HG02938 (cell line): Measurements from ENCODE around the gene DNAJA4.
A peak's percentile ranks its signal among the peaks of the same experiment; 100 is the strongest.

ENCODE experiments used
- ATAC-seq: cut with Tn5 transposase; IDR thresholded peaks from one replicate; pipeline ENCODE4 v1.9.1; 2021; ENCODE audit warnings: mild to moderate bottlenecking, moderate library complexity; ENCODE audit not compliant: unreplicated experiment

DNAJA4 gene

DNA sequence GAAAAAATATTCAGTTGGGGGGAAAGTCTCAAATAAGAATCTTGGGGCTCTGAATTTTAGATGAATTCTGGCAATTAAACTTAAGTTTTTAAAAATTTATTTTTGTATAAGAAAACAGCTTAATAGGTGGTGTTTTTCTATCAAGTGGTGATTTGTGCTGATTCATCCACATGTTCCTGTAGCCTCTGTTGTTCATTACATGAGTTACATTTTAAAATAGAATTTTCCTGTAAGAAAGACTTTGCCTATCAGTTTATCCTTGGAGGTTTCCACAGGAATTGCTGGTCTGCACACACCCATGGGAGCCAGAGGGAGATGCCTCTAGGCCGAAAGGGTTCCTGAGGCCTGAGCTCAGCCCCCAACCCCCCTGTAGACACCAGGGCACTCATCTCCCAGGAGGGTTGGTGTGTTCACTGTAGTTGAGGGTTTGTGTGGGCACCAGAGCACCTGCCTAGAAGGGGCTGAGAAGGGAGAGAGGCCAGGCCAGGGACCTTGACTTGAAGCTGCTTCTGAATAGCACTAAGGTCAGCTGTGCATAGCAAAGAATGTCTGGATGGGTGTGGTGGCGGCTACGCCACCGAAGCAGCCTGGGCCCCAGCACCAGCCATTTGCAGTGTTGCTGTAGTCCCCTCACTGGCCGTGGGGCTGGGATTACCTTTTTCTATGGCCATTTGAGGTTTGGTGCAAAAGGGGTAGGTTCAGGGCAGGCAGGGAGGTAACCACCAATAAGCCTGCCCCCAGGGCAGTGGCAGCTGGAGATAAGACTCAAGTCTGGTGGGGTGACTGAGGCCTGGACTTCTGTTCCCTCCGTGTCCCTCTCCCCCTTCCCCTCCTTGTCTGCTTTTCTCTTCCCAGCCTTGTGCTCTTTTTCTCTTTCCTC is 11.9 kb downstream of the DNAJA4 start:
- ATAC-seq, result no peak

DNA sequence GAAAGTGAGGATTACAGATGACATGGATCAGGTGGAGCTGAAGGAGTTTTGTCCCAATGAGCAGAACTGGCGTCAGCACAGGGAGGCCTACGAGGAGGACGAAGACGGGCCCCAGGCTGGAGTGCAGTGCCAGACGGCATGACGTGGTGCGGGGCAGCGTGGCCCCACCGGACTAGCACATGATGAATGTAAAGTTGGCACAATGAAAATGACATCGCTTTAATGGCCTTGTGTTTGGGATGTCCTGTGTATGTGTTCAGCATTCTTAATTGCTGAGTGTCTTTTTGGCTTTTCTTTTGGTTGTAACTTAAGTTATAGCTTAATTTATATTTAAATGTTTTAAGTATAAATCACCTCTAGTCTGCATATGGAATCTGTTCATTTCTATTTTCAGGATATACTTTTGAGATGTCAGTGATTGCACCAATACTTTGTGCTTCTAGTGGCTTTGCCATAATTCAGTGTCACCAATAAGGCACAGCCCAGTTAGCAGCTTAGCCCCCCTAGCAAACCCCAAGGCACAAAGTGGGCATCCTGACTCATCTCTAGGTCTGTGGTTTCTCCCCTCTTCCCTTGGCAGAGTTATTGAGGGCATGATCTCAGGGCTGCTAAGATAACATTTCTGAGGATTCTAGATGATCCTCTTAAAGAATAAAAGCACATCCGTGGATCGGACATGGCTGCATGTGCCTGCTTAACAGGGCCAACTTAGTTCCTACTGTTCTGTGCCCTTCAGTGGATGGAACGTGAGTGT is 16.1 kb downstream of the DNAJA4 start:
- ATAC-seq, result no peak

DNA sequence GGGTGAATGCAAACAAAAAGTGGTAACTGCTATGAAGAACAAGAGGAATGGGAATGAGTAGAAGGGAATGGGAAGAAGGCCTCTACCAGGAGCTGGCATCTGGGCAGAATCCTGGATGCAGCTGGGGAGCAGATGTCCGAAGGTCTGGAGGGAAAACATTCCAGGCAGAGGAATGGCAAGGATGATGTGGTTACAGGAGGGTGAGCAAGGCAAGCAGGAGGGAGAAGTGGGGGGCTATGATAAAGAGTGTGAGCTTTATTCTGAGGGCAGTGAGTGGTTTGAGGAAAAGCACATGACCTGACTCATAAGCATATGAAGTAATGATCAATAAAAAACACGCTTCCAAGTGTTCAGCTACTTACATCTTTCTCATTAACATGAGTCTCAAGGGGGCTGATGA is 18.0 kb downstream of the DNAJA4 start:
- no peak for ATAC-seq

DNA sequence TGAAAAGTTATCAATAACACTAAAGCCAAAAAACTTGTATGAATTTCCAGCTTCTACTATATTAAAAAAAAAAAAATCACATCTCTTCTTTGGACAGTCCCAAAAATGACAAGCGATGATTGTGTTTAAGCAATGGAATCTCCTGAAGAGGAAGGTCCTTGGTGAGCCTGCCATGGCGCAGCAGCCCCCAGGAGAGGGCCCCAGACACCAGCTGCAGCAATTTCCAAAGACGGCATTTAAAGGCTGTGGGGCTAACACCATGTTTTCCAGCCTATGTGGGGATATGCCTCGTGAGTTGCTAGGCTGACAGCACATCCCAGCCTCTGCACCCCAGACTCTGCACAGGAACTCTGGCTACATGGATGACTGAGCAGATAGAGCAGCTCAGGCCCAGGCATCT is 20.4 kb downstream of the DNAJA4 start:
- ATAC-seq, result no peak

DNA sequence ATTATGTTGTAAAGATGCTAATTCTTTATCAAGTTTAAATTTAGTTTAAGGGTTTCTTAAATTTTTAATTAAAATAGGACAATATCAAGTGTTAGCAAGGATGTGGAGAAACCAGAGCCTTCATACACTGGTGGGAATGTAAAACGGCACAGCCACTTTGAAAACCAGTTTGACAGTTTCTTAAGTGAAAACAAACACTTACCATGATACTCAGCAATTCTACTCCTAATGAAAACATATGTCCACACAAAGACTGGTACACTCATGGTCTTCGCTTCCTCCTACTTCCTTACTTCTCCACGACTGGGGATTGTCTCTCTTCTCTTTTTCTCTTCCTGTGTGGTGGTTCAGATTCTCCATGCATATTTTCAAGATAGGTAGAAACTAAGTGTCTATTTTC is 25.9 kb downstream of the DNAJA4 start:
- ATAC-seq, result no peak

DNA sequence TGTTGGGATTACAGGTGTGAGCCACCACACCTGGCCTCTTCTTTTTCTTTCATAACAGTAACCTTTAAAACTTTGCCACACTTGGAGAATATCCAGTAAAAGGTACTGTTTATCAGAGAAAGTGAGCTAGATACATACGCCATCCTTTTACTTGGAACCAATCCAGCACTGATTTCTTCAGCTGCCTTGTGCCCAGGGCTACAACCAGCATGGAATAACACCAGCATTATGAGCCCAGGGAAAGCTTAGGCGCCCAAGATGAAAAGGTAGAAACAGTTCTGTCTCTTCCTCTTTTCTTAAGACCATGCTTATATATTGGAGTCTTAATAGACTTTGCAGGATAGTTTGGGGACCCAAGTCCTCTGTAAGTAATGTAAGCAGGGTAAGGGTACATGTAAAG is 26.7 kb downstream of the DNAJA4 start:
- no peak for ATAC-seq

DNA sequence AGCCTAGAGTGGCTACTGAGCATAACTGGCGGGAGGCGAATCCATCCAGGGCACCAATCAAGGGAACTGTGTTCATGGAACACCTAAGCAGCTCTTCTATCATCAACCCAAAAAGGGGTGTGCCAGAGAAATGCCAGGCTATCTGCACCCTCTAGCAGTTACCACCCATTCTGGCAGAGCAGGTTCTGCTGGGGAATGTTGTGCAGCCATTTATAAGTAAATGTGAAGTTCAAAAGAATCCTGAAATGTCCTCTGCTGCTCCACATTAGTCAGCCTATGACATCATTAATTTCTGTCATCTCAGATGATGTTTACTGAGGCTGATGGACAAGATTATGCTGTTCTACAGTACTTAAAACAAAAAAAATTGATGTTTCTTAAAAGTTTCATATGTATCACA is 27.3 kb downstream of the DNAJA4 start:
- no peak for ATAC-seq

DNA sequence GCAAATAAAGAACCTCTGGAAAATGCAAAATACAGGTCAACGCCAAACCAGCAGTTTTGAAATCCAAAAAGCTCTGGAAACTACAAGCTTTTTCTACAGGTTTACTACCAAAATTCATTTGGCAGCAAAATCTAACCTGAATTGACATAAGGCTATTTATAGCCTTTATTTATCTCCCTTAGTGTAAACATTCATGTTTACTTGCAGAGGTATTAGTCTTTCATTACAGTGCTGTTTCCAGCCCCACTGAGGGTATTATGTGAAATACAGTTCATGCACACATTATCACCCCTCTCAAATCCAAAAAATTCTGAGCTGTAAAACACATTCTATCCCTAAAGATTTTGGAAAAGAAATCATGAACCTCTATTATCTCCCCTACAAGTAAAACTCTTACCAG is 27.9 kb downstream of the DNAJA4 start:
- no peak for ATAC-seq

DNA sequence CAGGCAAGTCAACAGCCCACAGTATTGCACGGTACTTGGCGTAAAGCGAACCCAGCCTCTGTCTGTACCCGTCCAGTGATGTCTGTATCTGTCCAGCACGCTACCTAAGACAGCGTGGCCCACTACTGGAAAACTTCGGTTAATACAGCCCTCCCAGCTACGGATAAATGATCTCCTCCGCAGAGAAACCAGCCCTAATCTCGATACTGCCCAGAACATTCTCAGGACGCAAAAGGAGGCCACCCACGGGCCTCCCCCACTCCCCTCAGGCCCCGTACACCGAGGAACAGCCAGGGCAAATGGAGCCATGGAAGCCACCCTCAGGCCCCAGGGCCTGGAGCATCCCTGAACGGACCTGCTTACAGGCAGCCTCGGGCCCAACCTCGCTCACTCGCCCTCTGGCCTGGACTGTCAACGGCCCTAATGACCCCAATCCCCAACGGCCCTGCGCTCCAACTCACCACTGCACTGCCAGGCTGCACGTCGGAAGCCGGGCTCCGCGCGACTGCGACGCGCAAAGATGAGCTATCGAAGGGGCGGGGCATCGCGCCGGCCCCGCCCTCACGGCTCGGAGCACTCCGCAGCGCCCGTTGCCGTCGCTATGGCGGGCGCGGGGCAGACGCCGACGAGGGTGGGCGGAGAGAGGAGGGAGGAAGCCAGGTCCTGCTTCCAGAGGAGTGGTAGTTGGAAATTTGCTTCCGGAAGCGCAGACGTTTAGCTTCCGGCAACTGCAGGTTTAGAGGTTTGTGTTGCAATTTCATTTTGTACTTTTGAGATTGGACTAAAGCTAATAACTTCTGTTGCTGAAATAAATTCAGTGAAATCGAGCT is 35.0 kb downstream of the DNAJA4 start, which contains the start of gene SKIC8:
SKIC8 (minus strand) TSS at position 509 of the 830 bp plus-strand sequence. CDS start 3,923 bp downstream, outside the sequence.
- ATAC-seq, result peak; percentile 72

DNA sequence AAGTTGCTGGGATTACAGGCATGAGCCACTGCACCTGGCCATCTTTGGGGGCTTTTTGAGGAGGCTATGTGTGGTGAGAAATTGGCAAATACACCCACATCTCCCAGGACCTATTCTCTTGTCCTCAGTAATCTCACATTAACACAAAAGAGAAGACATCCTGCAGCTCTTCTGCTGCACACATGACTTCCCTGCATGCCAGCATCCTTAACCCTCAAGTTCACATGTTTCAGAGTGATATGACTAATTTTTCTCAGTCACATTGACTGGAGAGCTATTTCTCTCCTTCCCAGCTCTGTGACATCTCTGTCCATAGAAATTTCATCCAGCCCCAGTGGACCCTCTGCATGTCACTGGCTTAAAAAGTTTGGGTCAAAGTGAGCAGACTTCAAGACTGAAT is 37.0 kb downstream of the DNAJA4 start:
- no peak for ATAC-seq

DNA sequence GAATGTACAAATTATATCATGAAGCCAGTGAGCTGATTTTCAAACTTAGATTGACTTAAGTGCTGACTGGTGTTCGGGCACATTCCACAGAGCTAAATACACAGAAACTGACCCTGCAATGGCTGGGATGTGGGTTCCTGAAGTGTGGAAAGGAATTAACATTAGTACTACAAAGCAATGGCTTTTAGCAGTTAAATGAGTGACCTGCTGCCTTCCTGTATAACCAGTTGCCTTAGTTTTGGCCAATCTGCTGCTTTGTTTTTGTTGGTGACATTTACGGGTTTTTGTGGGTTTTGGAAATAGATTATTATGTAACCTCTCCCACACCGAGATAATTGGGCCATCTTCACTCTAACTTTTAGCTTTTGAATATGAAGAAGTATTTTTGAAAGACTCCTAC is 37.5 kb downstream of the DNAJA4 start:
- ATAC-seq, result no peak

DNA sequence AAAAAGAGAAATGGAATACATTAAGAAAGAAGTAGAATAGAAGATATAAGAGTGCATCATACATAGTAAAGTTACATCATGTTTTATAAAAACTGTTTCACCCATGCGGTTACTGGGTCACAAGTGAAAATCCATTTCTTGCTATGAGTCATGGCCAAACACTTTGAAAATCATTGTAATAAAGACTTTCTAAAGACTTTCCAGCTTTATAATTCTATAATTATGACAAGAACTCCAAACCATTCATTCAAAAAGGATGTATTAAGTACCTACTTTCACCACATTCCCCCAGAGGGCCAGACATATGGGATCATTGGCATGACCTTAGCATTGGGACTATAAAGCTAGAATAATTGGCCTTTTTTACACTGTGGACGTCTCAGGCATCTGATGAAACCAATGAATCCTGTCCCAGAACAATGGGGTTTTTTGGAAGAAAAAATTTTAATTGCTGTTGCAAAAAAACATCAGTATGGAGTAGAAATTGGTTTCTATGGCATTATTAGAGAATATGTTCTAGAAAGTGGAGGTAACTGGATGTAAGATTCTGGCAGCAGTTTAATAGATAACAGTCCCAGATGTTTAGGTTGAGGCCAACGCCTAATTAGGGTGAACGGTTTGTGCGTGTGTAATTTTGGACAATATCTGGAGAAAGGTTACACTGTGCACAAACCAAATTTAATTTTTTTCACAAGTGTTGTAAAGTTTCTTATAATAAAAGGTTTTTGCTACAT is 38.4 kb downstream of the DNAJA4 start:
- ATAC-seq, result no peak

DNA sequence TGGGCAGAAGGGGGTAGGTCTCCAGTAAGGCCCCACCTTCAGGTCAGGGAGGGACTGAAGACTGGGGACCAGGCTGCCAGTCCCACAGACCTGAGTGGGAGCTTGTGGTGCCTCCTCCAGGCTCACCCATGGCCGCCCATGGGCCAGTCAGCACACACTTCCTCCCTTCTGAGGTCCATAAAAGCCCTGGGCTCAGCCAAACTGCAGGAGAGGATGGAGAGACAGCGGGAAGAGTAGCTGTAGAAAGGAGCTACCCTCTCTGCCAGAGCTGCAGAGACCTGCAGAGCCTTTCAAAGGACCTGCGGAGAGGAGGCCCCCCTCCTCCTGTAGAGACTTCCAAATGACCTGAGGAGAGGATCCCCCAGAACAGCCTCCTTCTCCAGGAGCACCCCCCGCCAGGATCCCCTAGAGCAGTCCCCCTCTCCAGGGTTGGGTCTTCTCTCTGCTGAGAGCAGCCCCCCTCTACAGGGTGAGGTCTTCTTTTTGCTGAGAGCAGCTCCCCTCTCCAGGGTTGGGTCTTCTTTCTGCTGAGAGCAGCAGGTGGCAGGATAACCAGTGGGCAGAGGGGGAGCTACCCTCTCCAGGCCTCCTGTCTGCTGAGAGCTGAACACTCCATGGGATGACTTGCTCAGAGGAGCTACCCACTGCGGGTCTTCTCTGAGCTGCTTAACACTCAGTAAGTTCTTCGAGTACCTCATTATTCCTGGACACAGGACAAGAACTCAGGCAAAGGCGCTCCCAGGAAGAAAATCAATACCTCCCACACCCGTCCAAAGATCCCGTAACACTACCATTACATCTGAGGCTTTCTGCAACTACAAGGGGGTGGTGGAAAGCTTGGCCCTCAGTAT is 40.1 kb downstream of the DNAJA4 start:
- ATAC-seq, result no peak

DNA sequence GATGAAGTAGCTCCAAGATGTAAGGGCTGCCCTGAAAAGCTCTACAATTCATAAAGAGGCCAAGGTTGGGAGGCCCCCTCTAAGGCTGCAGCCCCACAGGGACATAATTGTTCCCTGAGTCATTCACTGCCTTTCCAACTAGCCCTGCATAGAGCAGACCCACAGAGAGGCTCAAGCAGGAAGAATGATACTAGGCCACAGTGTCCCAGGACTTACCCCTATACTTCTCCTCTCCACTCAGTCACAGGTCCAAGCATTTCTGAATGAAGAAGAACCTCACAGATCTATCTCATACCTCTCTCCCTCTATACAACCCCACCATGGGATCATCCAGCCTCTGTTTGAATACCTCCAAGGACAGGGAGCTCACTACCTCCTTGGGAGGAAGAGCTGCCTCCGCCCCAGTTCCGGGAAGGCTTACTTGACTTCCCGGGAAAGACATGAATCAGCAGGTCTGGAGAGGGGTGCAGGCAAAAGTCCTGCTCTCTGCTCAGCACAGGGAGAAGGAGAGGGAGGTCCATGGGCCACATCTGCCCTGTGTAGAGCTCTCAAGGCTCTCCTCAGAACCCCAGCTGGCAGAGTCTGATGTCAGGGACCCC is 41.9 kb downstream of the DNAJA4 start:
- no peak for ATAC-seq

DNA sequence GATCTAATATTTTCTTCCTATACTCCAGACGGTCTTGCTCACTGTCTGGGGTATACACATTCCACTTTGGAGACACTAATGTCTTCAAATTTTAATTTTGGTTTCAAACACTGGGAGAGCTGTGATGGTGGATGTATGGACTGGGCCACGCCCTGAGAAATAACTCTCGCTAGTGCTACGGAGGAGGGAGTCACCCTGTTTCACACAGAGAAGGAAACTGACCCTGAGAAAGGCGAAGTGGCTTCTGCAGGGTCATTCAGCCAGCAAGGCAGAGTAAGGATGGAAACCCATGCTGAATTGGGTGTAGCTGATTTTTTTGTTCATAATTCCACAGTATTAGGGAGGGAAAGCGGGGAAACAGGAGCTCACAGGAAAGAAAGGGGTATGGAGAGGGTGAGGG is 43.6 kb downstream of the DNAJA4 start:
- ATAC-seq, result no peak

DNA sequence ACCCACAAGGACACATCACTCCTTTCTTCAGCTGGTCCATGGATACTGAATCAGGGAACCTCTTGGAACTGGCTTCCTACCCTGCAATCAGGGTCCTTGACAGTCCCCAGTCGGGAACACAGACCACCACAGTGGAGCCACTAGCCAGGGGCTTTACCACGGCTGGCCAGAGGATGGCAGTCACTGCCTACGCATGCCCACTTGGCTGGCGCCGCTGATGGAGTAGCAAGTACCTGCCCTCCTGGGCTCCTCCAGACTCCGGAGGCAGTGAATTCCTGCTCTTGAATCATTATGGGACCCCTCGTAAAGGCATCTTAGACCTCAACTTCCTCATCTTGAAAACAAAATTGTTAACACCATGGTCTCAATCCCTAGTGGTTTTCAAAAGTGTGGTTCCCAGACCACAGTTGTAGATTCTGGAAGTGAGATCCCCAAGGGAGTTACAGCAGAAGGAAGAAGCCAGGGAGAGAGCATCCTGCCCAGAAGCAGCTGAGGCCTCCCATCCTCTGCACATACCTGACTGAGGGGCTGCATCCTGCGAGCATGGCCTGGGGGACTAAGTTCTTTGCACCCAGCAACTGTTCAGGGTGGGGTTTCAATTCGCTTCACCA is 44.2 kb downstream of the DNAJA4 start:
- ATAC-seq, result no peak

DNA sequence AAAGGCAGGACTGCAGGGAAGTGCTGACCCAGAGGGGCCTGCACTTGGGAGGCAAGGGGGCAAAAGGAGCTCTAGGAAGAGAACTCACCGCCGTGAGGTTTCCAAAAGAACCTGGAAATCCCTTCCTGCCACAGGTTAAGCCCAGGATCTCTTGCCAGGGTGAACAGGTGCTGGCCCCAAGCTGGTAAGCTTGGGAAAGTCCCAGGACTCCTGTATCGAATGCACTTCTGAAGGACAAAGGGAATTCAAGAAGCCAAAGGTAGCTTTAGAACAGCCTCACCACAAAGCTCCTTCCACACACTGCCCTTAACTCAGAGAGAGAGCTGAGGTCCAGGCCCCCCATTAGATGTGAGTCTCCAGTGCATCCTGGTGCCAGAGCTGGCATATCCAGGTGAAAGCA is 46.9 kb downstream of the DNAJA4 start:
- no peak for ATAC-seq

DNA sequence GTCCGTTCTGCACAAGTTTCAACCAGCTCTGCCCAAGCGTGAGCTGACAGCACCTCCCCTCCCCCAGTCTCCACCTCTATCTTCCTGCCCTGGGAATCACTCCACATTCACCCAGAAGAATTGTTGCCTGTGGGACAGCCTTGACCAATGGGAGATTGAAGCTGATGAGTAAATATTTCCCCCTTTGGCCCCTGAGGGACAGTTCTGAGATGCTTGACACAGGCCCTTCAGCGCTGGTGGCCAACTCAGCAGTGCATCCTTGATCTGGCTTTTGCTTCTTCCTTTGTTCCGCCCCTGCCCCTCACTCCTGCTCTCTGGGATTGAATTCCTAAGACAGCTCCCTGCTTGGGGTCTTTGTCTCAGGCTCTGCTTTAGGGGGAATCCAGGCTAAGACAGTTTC is 48.2 kb downstream of the DNAJA4 start:
- no peak for ATAC-seq

DNA sequence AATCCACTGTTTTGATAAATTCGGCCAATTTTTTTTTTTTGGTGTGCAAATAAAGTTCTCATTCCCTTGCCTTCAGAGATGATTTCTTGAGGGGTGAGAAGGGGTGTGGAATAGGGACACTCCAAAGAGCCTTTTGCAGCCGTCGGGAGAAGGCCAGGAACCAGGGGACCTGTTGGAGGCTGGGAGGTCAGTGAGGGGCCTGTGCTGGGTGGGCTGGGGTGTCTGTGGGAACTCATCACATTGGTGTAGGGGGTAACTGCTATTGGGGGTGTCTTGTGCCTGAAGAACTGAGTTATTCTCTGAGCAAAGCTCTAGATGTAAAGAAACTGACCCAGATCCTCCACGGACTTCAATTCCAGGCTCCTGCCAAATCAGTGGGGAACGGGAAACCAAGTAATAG is 48.6 kb downstream of the DNAJA4 start:
- no peak for ATAC-seq
